ENCODE results near the gene HOXB7.

The HOXB7 gene

DNA sequence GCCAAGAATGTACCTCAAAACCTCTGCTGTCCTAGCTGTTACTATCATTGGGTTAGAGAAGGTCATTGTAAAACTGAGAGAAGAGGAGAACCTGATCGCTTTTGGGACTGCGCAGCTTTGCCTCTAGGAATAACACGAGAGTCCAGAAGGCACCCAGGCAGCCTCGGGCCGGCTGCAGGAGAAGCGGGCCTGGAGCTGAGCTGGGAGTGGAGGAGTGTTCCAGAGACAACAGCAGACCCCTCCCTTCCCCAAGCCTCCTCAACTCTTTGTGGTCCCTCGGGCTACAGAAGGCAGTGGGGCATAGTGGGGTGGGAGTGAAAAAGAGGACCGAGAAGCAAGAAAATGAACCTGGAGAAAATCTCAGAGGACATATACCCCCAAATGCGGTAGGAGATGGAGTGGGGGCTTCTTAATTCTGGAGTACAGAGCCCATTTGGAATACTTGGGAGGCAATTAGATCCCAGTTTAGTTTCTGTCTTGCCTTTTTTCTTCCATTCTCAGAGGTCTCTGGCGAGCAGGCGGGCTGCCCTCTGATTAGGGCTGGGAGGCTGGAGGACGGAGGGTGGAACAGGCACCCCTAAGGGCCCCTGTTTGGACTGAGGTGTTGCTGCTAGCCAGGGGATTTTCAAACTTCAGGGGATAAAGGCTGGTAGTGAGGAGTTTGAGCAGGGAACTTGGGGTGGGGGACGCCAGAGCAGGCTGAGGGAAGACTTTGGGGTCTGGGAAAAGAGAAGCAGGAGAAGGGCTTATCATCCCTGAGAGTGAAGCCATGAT is 52.6 kb downstream of the HOXB7 start:
- Histone ChIP-seq H3K27ac (ENCODE audit: low read length) (no peak overlapping the region), H3K4me2 (ENCODE audit: low read length) (no peak overlapping the region)
- no peak for TF ChIP-seq EZH2phosphoT487 (IDR thresholded peaks at IDR 0.05; ENCODE audit: low read depth)
- TF ChIP-seq, protein P1, sequence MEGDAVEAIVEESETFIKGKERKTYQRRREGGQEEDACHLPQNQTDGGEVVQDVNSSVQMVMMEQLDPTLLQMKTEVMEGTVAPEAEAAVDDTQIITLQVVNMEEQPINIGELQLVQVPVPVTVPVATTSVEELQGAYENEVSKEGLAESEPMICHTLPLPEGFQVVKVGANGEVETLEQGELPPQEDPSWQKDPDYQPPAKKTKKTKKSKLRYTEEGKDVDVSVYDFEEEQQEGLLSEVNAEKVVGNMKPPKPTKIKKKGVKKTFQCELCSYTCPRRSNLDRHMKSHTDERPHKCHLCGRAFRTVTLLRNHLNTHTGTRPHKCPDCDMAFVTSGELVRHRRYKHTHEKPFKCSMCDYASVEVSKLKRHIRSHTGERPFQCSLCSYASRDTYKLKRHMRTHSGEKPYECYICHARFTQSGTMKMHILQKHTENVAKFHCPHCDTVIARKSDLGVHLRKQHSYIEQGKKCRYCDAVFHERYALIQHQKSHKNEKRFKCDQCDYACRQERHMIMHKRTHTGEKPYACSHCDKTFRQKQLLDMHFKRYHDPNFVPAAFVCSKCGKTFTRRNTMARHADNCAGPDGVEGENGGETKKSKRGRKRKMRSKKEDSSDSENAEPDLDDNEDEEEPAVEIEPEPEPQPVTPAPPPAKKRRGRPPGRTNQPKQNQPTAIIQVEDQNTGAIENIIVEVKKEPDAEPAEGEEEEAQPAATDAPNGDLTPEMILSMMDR (IDR thresholded peaks at IDR 0.05; ENCODE audit: low read depth, low read length), result no peak

More for the DNA sequence above, 52.6 kb downstream of the HOXB7 start:
- peaks cover 51% of the 10 kb centered on the region for H3K4me1 ChIP-seq (ENCODE audit: low read length)
- H3K79me2 ChIP-seq (ENCODE audit: low read length), result peaks cover 39% of the 10 kb centered on the region
- H3K27me3 ChIP-seq (ENCODE audit: low read depth, low read length), result no peaks in the 10 kb centered on the region
- no peak overlapping the region for H2AFZ ChIP-seq (ENCODE audit: low read depth, low read length)
- H4K20me1 ChIP-seq (ENCODE audit: insufficient read depth, low read length), result no peaks in the 10 kb centered on the region
- H3K36me3 ChIP-seq (replicated peaks; ENCODE audit: low read depth, low read length), result peaks cover 16% of the 10 kb centered on the region
- no peak overlapping the region for H3K4me3 ChIP-seq (ENCODE audit: low read length)
- H3K9me3 ChIP-seq (ENCODE audit: insufficient read depth, low read length), result no peaks in the 10 kb centered on the region
- no peak overlapping the region for H3K9ac ChIP-seq (ENCODE audit: low read length)

Data from OCI-LY3 (cell line).